ENCODE results near the gene WNT2B. TPM values are rescaled to one million over a fixed set of nuclear protein-coding genes. Genes with fewer than 3 reads are reported as not detected.

Gene WNT2B
- total and polyA plus RNA-seq, 2 of the 8 experiments (the other 6 are each of a cell fraction or from before 2014, with no cell fraction given), result 0.33 to 2.0 TPM

GRCh38 chr1:112565800-112566199, 57.0 kb downstream of the WNT2B start:
- Histone ChIP-seq H3K27me3 (replicated peaks in 1 of 4; ENCODE audit: control insufficient read depth in 3 of 4, extremely low read depth in 1 of 4, insufficient read depth in 3 of 4, low read length in 3 of 4) (no peaks in the 10 kb centered on the region), H3K14ac (ENCODE audit: insufficient read length) (no peak overlapping the region), H3K18ac (ENCODE audit: extremely low read depth, low read length) (no peak overlapping the region), H2BK15ac (ENCODE audit: low read length) (no peak overlapping the region), H3K4me2 (ENCODE audit: insufficient read depth in 1 of 2, low read depth in 2 of 2, low read length in 2 of 2) (no peak overlapping the region), H3K4me3 (ENCODE audit: extremely low read depth in 1 of 4, insufficient read depth in 2 of 4, low read depth in 3 of 4, low read length in 4 of 4) (no peak overlapping the region), H2BK20ac (ENCODE audit: low read length) (no peak overlapping the region), H3K4me1 (replicated peaks in 1 of 4; ENCODE audit: control insufficient read depth in 3 of 4, insufficient read depth in 4 of 4, low read length in 3 of 4) (no peaks in the 10 kb centered on the region), H3K23me2 (ENCODE audit: low read depth, low read length) (no peaks in the 10 kb centered on the region), H3K27ac (ENCODE audit: low read depth, low read length) (no peak overlapping the region), H4K91ac (replicated peaks; ENCODE audit: insufficient read length, low read length) (no peak overlapping the region), H3K9me3 (ENCODE audit: insufficient read depth in 2 of 2, low read depth in 1 of 2, low read length in 1 of 2) (no peaks in the 10 kb centered on the region), H3K9ac (replicated peaks in 1 of 4; ENCODE audit: extremely low read depth in 1 of 4, low read depth in 3 of 4, low read length in 3 of 4) (no peak overlapping the region), H4K8ac (ENCODE audit: extremely low read depth, insufficient read depth, low read length) (no peak overlapping the region), H2BK120ac (replicated peaks; ENCODE audit: low read depth, low read length) (no peak overlapping the region), H3K23ac (ENCODE audit: insufficient read length) (no peak overlapping the region), H2AFZ (ENCODE audit: low read length) (no peak overlapping the region), H2BK5ac (ENCODE audit: low read depth, low read length) (no peak overlapping the region), H4K5ac (ENCODE audit: insufficient read length, low read depth, low read length) (no peak overlapping the region), H2AK5ac (ENCODE audit: low read depth, low read length) (no peak overlapping the region), H3K36me3 (ENCODE audit: control insufficient read depth in 2 of 4, insufficient read depth in 4 of 4, low read length in 3 of 4) (peaks cover 0 to 4% (median 0%) of the 10 kb centered on the region in 4 experiments; a peak in 2 of 8 replicates), H3K4ac (replicated peaks; ENCODE audit: insufficient read length, low read depth, low read length) (no peak overlapping the region), H3K79me2 (ENCODE audit: control insufficient read depth in 1 of 2, insufficient read depth in 2 of 2, low read length in 2 of 2) (no peaks in the 10 kb centered on the region), H4K20me1 (replicated peaks in 1 of 2; ENCODE audit: control insufficient read depth in 1 of 2, insufficient read depth in 2 of 2, low read length in 2 of 2) (no peaks in the 10 kb centered on the region), H2BK12ac (ENCODE audit: low read depth, low read length) (no peak overlapping the region), H3K79me1 (ENCODE audit: low read depth, low read length) (no peaks in the 10 kb centered on the region), H3K56ac (replicated peaks; ENCODE audit: insufficient read length, low read depth, low read length) (no peak overlapping the region)
- WGBS, 2 experiments (ENCODE audit: extremely low coverage in 1 of 2, insufficient coverage in 1 of 2, insufficient read length in 1 of 2, insufficient replicate concordance in 2 of 2, low coverage in 1 of 2, low lambda C conversion rate in 2 of 2, missing lambda C conversion rate in 1 of 2), result 100% methylated on average over 1 of the region's 1 CpG; no CpG with 5 or more reads in 1 of the 2 experiments
- CTCF ChIA-PET (ENCODE audit: partially characterized antibody), result no interaction called here
- FAIRE-seq, result no peak
- no peak for TF ChIP-seq SRF (IDR thresholded peaks at IDR 0.05; ENCODE audit: low read depth, low read length)
- TF ChIP-seq TAF7 (optimal IDR thresholded peaks at IDR 0.05; ENCODE audit: borderline replicate concordance, low read depth, low read length), result no peak
- no peak for TF ChIP-seq MAX (IDR thresholded peaks at IDR 0.05)
- TF ChIP-seq CHD2 (IDR thresholded peaks at IDR 0.05; ENCODE audit: low read length), result no peak
- TF ChIP-seq RBBP5 (IDR thresholded peaks at IDR 0.05; ENCODE audit: borderline replicate concordance, low read depth, low read length), result no peak
- TF ChIP-seq ASH2L (IDR thresholded peaks at IDR 0.05; ENCODE audit: low read length), result no peak
- TF ChIP-seq, protein P1, sequence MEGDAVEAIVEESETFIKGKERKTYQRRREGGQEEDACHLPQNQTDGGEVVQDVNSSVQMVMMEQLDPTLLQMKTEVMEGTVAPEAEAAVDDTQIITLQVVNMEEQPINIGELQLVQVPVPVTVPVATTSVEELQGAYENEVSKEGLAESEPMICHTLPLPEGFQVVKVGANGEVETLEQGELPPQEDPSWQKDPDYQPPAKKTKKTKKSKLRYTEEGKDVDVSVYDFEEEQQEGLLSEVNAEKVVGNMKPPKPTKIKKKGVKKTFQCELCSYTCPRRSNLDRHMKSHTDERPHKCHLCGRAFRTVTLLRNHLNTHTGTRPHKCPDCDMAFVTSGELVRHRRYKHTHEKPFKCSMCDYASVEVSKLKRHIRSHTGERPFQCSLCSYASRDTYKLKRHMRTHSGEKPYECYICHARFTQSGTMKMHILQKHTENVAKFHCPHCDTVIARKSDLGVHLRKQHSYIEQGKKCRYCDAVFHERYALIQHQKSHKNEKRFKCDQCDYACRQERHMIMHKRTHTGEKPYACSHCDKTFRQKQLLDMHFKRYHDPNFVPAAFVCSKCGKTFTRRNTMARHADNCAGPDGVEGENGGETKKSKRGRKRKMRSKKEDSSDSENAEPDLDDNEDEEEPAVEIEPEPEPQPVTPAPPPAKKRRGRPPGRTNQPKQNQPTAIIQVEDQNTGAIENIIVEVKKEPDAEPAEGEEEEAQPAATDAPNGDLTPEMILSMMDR (IDR thresholded peaks at IDR 0.05; ENCODE audit: control extremely low read depth in 1 of 3, insufficient read depth in 1 of 3, low read depth in 1 of 3, low read length in 3 of 3), result no peak
- no peak for TF ChIP-seq BRCA1 (IDR thresholded peaks at IDR 0.05; ENCODE audit: low read depth, low read length)
- POLR2A ChIA-PET (ENCODE audit: partially characterized antibody), result no interaction called here
- DNase-seq (ENCODE audit: low read depth in 1 of 2, low spot score in 2 of 2), result no peak
